ENCODE results near the gene CIDEB.
A peak's percentile ranks its signal among the peaks of the same experiment; 100 is the strongest.

CIDEB gene

GRCh38 chr14:24296341-24297157, 11.2 kb downstream of the CIDEB start:
- 0 out of 2 replicates have a peak, but pooled peaks cover 5% of the 10 kb centered on the region for H3K4me1 ChIP-seq (ENCODE audit: low read length)
- H2AFZ ChIP-seq (ENCODE audit: low read length) = no peak overlapping the region
- no peak overlapping the region for H3K4me2 ChIP-seq (ENCODE audit: low read depth, low read length)

GRCh38 chr14:24293525-24293924, 14.3 kb downstream of the CIDEB start:
- H3K4me2 ChIP-seq (ENCODE audit: low read depth, low read length) = no peak overlapping the region
- no peaks in the 10 kb centered on the region for H3K36me3 ChIP-seq (replicated peaks; ENCODE audit: insufficient read depth, low read length)
- no peak overlapping the region for H3K9ac ChIP-seq (ENCODE audit: low read length)
- H3K9me3 ChIP-seq (replicated peaks; ENCODE audit: insufficient read depth, low read length) = no peaks in the 10 kb centered on the region
- H3K4me3 ChIP-seq (ENCODE audit: low read length) = no peak overlapping the region
- no peaks in the 10 kb centered on the region for H3K4me1 ChIP-seq (ENCODE audit: low read length)
- no peak for DNase-seq
- peaks cover 2% of the 10 kb centered on the region; the same call in 1 of the 2 replicates for H3K79me2 ChIP-seq (ENCODE audit: low read length)
- no peak overlapping the region for H2AFZ ChIP-seq (ENCODE audit: low read length)
- no peaks in the 10 kb centered on the region for H3K27me3 ChIP-seq (replicated peaks; ENCODE audit: insufficient read depth, low read length)
- no peak overlapping the region for H3K27ac ChIP-seq (ENCODE audit: low read length)
- H4K20me1 ChIP-seq (ENCODE audit: insufficient read depth, low read length) = no peaks in the 10 kb centered on the region
- TF ChIP-seq EZH2 (optimal IDR thresholded peaks at IDR 0.05; ENCODE audit: low read depth, low read length) (no peak), CTCF (IDR thresholded peaks at IDR 0.05; ENCODE audit: low read length) (no peak), EZH2phosphoT487 (IDR thresholded peaks at IDR 0.05; ENCODE audit: low read length) (no peak)
- no peaks in the 10 kb centered on the region for H3F3A ChIP-seq (ENCODE audit: insufficient read depth, low read length)
- no peaks in the 10 kb centered on the region for H3K9me2 ChIP-seq (replicated peaks; ENCODE audit: insufficient read depth, low read length)

More at GRCh38 chr14:24296341-24297157, 11.2 kb downstream of the CIDEB start:
- H3K27ac ChIP-seq (ENCODE audit: low read length) = no peak overlapping the region
- H3K36me3 ChIP-seq (replicated peaks; ENCODE audit: insufficient read depth, low read length) = no peaks in the 10 kb centered on the region
- no peaks in the 10 kb centered on the region for H3K27me3 ChIP-seq (replicated peaks; ENCODE audit: insufficient read depth, low read length)
- H3K9ac ChIP-seq (ENCODE audit: low read length) = no peak overlapping the region
- H3K9me3 ChIP-seq (replicated peaks; ENCODE audit: insufficient read depth, low read length) = no peaks in the 10 kb centered on the region
- no peaks in the 10 kb centered on the region for H3K9me2 ChIP-seq (replicated peaks; ENCODE audit: insufficient read depth, low read length)
- peak; percentile 36 for DNase-seq
- no peaks in the 10 kb centered on the region for H3F3A ChIP-seq (ENCODE audit: insufficient read depth, low read length)
- no peaks in the 10 kb centered on the region for H4K20me1 ChIP-seq (ENCODE audit: insufficient read depth, low read length)
- H3K4me3 ChIP-seq (ENCODE audit: low read length) = no peak overlapping the region
- no peak for TF ChIP-seq EZH2phosphoT487 (IDR thresholded peaks at IDR 0.05; ENCODE audit: low read length)
- TF ChIP-seq EZH2 (optimal IDR thresholded peaks at IDR 0.05; ENCODE audit: low read depth, low read length) = no peak
- TF ChIP-seq CTCF (IDR thresholded peaks at IDR 0.05; ENCODE audit: low read length) = peak; percentile 64
- H3K79me2 ChIP-seq (ENCODE audit: low read length) = peaks cover 22% of the 10 kb centered on the region

GRCh38 chr14:24292118-24292807, 15.5 kb downstream of the CIDEB start:
- Histone ChIP-seq H3K4me1 (ENCODE audit: low read length) (no peaks in the 10 kb centered on the region), H3K36me3 (replicated peaks; ENCODE audit: insufficient read depth, low read length) (no peaks in the 10 kb centered on the region), H3K9me2 (replicated peaks; ENCODE audit: insufficient read depth, low read length) (no peaks in the 10 kb centered on the region), H3K79me2 (ENCODE audit: low read length) (no peaks in the 10 kb centered on the region), H3F3A (ENCODE audit: insufficient read depth, low read length) (no peaks in the 10 kb centered on the region), H3K27ac (ENCODE audit: low read length) (no peak overlapping the region), H3K4me2 (ENCODE audit: low read depth, low read length) (no peak overlapping the region), H3K4me3 (ENCODE audit: low read length) (no peak overlapping the region), H2AFZ (ENCODE audit: low read length) (no peak overlapping the region), H4K20me1 (ENCODE audit: insufficient read depth, low read length) (no peaks in the 10 kb centered on the region), H3K9ac (ENCODE audit: low read length) (no peak overlapping the region), H3K27me3 (replicated peaks; ENCODE audit: insufficient read depth, low read length) (no peaks in the 10 kb centered on the region), H3K9me3 (replicated peaks; ENCODE audit: insufficient read depth, low read length) (no peaks in the 10 kb centered on the region)
- DNase-seq = no peak
- TF ChIP-seq EZH2phosphoT487 (IDR thresholded peaks at IDR 0.05; ENCODE audit: low read length) = no peak
- no peak for TF ChIP-seq CTCF (IDR thresholded peaks at IDR 0.05; ENCODE audit: low read length)
- TF ChIP-seq EZH2 (optimal IDR thresholded peaks at IDR 0.05; ENCODE audit: low read depth, low read length) = no peak

All from MM.1S (cell line).